Activated CD4-positive, alpha-beta T cell treated with anti-CD3 and anti-CD28 coated beads for 36 hours (primary cell): ENCODE data around the gene RCVRN. TPM values are rescaled to one million over a fixed set of nuclear protein-coding genes. Genes with fewer than 3 reads are reported as not detected.

Source experiments
- ATAC-seq: fragments of 200-7000 bp; cut with Tn5 transposase; one replicate; pipeline ENCODE4 v1.10.0; 2021; ENCODE audit warnings: mild to moderate bottlenecking, moderate library complexity
- CTCF ChIA-PET: fragments of 350-600 bp; sonication (Branson Sonifier 250); formaldehyde crosslinking; loops from one replicate; lab custom pipeline; 2021; ENCODE audit warnings: antibody characterized with exemption; lab: Charles Lee
- POLR2A ChIA-PET: fragments of 350-600 bp; sonication (Branson Sonifier 250); formaldehyde crosslinking; loops from one replicate; lab custom pipeline; 2021; ENCODE audit warnings: antibody characterized with exemption, inconsistent platforms; lab: Charles Lee
- DNase-seq: peaks from one replicate; pipeline ENCODE4 v3.0.0-alpha.2; 2020
- H3K27ac Mint-ChIP-seq: one replicate; pipeline ENCODE4 v1.8.0; 2021; ENCODE audit warnings: mixed read lengths
- H3K27me3 Mint-ChIP-seq: one replicate; pipeline ENCODE4 v1.8.0; 2021; ENCODE audit warnings: mixed read lengths
- H3K36me3 Mint-ChIP-seq: one replicate; pipeline ENCODE4 v1.8.0; 2021; ENCODE audit warnings: low read depth, mixed read lengths
- H3K4me1 Mint-ChIP-seq: one replicate; pipeline ENCODE4 v1.8.0; 2021; ENCODE audit warnings: mixed read lengths
- H3K4me3 Mint-ChIP-seq: one replicate; pipeline ENCODE4 v1.8.0; 2021; ENCODE audit warnings: mild to moderate bottlenecking, moderate library complexity, mixed read lengths
- H3K9me3 Mint-ChIP-seq: one replicate; pipeline ENCODE4 v1.8.0; 2021; ENCODE audit warnings: low read depth, mixed read lengths
- intact Hi-C, 2 experiments: fragments of 100-400 bp; cut with DNase I in 1 of 2; cut with micrococcal nuclease in 1 of 2; formaldehyde crosslinking; loops; one replicate each; pipeline versions ENCODE4 v1.14.2 to v1.15.1; 2022 to 2024; cut with DNase I, micrococcal nuclease
- total RNA-seq, 2 experiments: library from RNA; stranded (reverse); gene quantifications; one replicate each; pipeline ENCODE4 v1.2.3, GENCODE V29; 2021

RCVRN gene
- not detected for total RNA-seq

DNA sequence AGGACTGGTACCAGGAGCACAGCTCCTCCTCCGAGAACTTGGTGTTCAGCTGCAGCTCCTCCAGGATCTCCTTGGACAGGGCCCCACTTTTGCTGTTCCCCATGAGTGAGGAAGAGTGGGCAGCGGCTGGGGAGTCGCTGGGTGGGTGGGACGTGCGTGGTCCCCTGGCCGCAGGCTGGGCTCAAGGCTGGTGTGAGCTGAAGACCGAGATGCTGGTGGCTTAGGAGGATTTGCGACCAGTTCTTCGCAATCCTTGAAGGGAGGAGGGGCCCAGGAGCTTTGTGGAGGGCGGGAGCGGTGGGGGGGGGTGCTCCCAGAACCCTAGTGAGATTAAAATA lies at the start of gene RCVRN:
TSS of gene RCVRN (minus strand) at position 194 of the 338 bp plus-strand sequence. CDS start at position 103, 91 bp downstream.
- Mint-ChIP-seq H3K4me3 (no peak within 1 kb of the TSS), H3K9me3 (no peaks in the 10 kb centered on the region), H3K27ac (no peak within 1 kb of the TSS), H3K27me3 (peaks cover 13% of the 10 kb centered on the region), H3K4me1 (no peaks in the 10 kb centered on the region), H3K36me3 (no peaks in the 10 kb centered on the region)
- intact Hi-C loops, result no loop called here
- POLR2A ChIA-PET, result no interaction called here
- ATAC-seq (no peak), DNase-seq (no peak)
- CTCF ChIA-PET, result no interaction called here

GRCh38 chr17:9953492-9953891 lies 48.4 kb upstream of the RCVRN start:
- intact Hi-C loops, result loop anchor here in 1 of 2 experiments (10.0 kb wide), 1 partner anchor 229 kb away; no protein-coding TSS in a partner anchor
- H3K9me3 Mint-ChIP-seq, result no peaks in the 10 kb centered on the region
- no peak overlapping the region for H3K27ac Mint-ChIP-seq
- ATAC-seq (no peak), DNase-seq (no peak)
- H3K36me3 Mint-ChIP-seq, result no peaks in the 10 kb centered on the region
- H3K4me3 Mint-ChIP-seq, result no peak overlapping the region
- ChIA-PET CTCF (no interaction called here), POLR2A (no interaction called here)
- H3K4me1 Mint-ChIP-seq, result no peaks in the 10 kb centered on the region
- no peaks in the 10 kb centered on the region for H3K27me3 Mint-ChIP-seq

GRCh38 chr17:9951803-9952202 lies 46.7 kb upstream of the RCVRN start:
- H3K27ac Mint-ChIP-seq, result no peak overlapping the region
- DNase-seq (no peak), ATAC-seq (no peak)
- intact Hi-C loops, result loop anchor here in 1 of 2 experiments (10.0 kb wide), 1 partner anchor 227 kb away; no protein-coding TSS in a partner anchor
- H3K36me3 Mint-ChIP-seq, result no peaks in the 10 kb centered on the region
- no peaks in the 10 kb centered on the region for H3K9me3 Mint-ChIP-seq
- POLR2A ChIA-PET, result no interaction called here
- no peak overlapping the region for H3K4me3 Mint-ChIP-seq
- no peaks in the 10 kb centered on the region for H3K27me3 Mint-ChIP-seq
- H3K4me1 Mint-ChIP-seq, result no peaks in the 10 kb centered on the region
- CTCF ChIA-PET, result interaction anchor here (0.6 kb wide), 1 partner anchor 18 kb away, joined by 4 read pairs; no protein-coding TSS in a partner anchor

GRCh38 chr17:9948928-9949327 lies 43.9 kb upstream of the RCVRN start:
- no peak for ATAC-seq
- H3K36me3 Mint-ChIP-seq, result no peaks in the 10 kb centered on the region
- no peaks in the 10 kb centered on the region for H3K27me3 Mint-ChIP-seq
- H3K4me1 Mint-ChIP-seq, result no peaks in the 10 kb centered on the region
- CTCF ChIA-PET, result no interaction called here
- H3K4me3 Mint-ChIP-seq, result no peak overlapping the region
- POLR2A ChIA-PET, result no interaction called here
- no peak overlapping the region for H3K27ac Mint-ChIP-seq
- intact Hi-C loops, result no loop called here
- DNase-seq, result no peak
- no peaks in the 10 kb centered on the region for H3K9me3 Mint-ChIP-seq

GRCh38 chr17:9944704-9945103 lies 39.6 kb upstream of the RCVRN start:
- H3K36me3 Mint-ChIP-seq, result no peaks in the 10 kb centered on the region
- CTCF ChIA-PET, result no interaction called here
- H3K4me1 Mint-ChIP-seq, result no peaks in the 10 kb centered on the region
- no peaks in the 10 kb centered on the region for H3K9me3 Mint-ChIP-seq
- no peak for DNase-seq
- intact Hi-C loops, result no loop called here
- no peak overlapping the region for H3K27ac Mint-ChIP-seq
- no peaks in the 10 kb centered on the region for H3K27me3 Mint-ChIP-seq
- POLR2A ChIA-PET, result no interaction called here
- no peak for ATAC-seq
- no peak overlapping the region for H3K4me3 Mint-ChIP-seq

- ChIA-PET CTCF (no interaction called here), POLR2A (no interaction called here)
- no peak for DNase-seq
- H3K4me3 Mint-ChIP-seq, result no peak overlapping the region
- ATAC-seq, result no peak
- no peak overlapping the region for H3K27ac Mint-ChIP-seq
- no peaks in the 10 kb centered on the region for H3K4me1 Mint-ChIP-seq
- H3K27me3 Mint-ChIP-seq, result no peaks in the 10 kb centered on the region
- H3K36me3 Mint-ChIP-seq, result no peaks in the 10 kb centered on the region
- intact Hi-C loops, result no loop called here
- H3K9me3 Mint-ChIP-seq, result peaks cover 1% of the 10 kb centered on the region
Observed at GRCh38 chr17:9943343-9943742, 38.3 kb upstream of the RCVRN start.

DNA sequence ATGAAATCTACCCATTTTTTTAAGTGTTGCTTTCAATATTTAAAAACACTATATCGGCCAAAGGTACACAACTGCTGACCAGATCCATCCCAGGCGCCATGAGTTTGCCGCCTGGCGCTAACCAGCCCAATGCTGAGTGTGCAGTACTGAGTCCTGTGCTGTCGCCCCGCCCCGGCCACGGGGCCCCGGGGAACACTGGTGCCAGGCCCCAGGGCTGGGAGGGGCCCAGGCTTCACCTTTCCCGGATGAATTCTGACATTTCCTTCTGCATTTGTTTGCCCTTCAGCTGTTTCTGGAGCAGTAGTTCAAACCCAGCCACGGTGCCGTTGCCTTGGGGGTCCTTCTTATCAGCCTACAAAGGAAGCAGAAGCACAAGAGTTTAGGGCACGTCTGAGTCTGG lies 37.8 kb upstream of the RCVRN start:
- H3K4me3 Mint-ChIP-seq, result no peak overlapping the region
- intact Hi-C loops, result no loop called here
- ATAC-seq, result no peak
- ChIA-PET CTCF (interaction anchor here (0.6 kb wide), 1 partner anchor 237 kb away, joined by 3 read pairs; no protein-coding TSS in a partner anchor), POLR2A (no interaction called here)
- H3K27me3 Mint-ChIP-seq, result no peaks in the 10 kb centered on the region
- no peaks in the 10 kb centered on the region for H3K4me1 Mint-ChIP-seq
- peaks cover 2% of the 10 kb centered on the region for H3K9me3 Mint-ChIP-seq
- H3K27ac Mint-ChIP-seq, result no peak overlapping the region
- H3K36me3 Mint-ChIP-seq, result no peaks in the 10 kb centered on the region
- DNase-seq, result no peak

DNA sequence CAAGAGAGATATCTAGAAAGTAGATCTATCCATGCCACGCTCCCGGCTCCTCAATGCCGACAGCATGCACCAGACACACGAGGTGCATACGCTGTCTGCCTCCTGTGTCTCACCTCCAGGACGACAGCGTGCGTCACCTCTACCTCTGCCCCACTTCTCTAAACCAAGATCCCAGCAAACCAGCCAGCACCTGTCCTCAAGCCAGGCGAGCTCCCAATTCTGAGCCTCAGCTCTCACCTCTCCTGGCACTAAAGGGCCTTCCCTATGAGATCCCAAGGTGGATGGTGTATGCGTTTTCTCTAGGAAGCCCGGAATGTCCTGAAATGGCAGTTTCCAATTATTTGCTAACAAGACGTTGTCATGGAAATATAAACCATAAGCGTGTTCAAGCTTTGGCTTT lies 36.2 kb upstream of the RCVRN start:
- DNase-seq (no peak), ATAC-seq (no peak)
- ChIA-PET CTCF (no interaction called here), POLR2A (no interaction called here)
- no peak overlapping the region for H3K4me3 Mint-ChIP-seq
- no peak overlapping the region for H3K27ac Mint-ChIP-seq
- no peaks in the 10 kb centered on the region for H3K27me3 Mint-ChIP-seq
- intact Hi-C loops, result no loop called here
- no peaks in the 10 kb centered on the region for H3K36me3 Mint-ChIP-seq
- peaks cover 2% of the 10 kb centered on the region for H3K9me3 Mint-ChIP-seq
- no peaks in the 10 kb centered on the region for H3K4me1 Mint-ChIP-seq

DNA sequence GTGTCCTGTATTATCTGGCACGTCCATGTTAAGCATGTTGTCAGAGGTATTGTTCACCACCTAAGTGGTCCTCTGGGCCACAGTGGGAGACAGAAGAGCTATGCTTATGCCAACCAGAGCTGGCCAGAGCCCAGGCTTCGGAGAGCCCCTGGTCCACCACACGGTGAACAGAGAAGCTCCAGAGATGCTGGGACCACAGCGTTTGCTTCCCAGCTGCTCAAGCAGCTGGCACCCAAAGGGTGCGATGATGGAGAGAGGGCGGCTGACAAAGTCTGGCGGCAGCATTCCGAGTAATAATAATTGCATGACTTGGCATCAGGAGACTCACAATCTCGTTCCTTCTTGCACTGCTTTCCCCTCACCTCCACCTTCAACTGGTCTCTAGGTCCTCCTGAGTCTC lies 35.8 kb upstream of the RCVRN start:
- ChIA-PET CTCF (no interaction called here), POLR2A (no interaction called here)
- Mint-ChIP-seq H3K9me3 (peaks cover 2% of the 10 kb centered on the region), H3K36me3 (no peaks in the 10 kb centered on the region), H3K4me3 (no peak overlapping the region), H3K27me3 (no peaks in the 10 kb centered on the region), H3K27ac (no peak overlapping the region), H3K4me1 (no peaks in the 10 kb centered on the region)
- ATAC-seq (no peak), DNase-seq (no peak)
- intact Hi-C loops, result no loop called here

DNA sequence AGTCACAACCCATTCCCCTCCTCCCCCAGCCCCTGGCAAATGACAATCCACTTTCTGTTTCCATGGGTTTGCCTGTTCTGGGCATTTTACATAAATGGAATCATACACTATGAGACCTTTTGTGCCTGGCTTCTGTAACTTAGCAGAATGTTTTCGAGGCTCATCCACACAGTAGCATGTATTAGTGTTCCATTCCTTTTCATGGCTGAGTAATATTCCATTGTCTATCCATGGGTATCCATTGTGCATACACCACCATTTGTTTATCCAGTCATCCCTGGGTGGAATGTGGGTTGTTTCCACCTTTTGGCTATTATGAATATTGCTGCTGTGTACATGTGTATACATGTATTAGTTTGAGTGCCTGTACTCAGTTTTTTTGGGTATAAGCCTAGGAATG lies 33.7 kb upstream of the RCVRN start:
- peaks cover 2% of the 10 kb centered on the region for H3K9me3 Mint-ChIP-seq
- H3K27me3 Mint-ChIP-seq, result no peaks in the 10 kb centered on the region
- DNase-seq (no peak), ATAC-seq (no peak)
- H3K4me3 Mint-ChIP-seq, result no peak overlapping the region
- intact Hi-C loops, result no loop called here
- ChIA-PET POLR2A (no interaction called here), CTCF (no interaction called here)
- no peaks in the 10 kb centered on the region for H3K4me1 Mint-ChIP-seq
- no peaks in the 10 kb centered on the region for H3K36me3 Mint-ChIP-seq
- no peak overlapping the region for H3K27ac Mint-ChIP-seq

DNA sequence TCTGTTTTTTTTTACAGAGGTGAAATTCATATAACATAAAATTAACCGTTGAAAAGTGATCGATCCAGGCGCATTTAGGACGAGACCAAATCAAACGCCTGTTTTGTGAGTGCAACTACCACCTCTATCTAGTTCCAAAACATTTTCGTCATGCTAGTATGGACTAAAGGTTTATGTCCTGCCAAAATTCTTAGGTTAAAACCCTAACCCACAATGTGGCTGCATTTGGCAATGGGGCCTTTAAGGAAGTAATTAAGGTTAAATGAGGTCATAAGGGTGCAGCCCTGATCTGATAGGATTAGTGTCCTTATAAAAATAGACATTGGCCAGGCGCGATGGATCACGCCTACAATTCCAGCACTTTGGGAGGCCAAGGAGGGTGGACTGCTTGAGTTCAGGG lies 32.8 kb upstream of the RCVRN start:
- Mint-ChIP-seq H3K9me3 (peaks cover 2% of the 10 kb centered on the region), H3K4me1 (no peaks in the 10 kb centered on the region), H3K27ac (no peak overlapping the region), H3K4me3 (no peak overlapping the region), H3K36me3 (no peaks in the 10 kb centered on the region), H3K27me3 (no peaks in the 10 kb centered on the region)
- ChIA-PET POLR2A (no interaction called here), CTCF (no interaction called here)
- ATAC-seq, result no peak
- DNase-seq, result no peak
- intact Hi-C loops, result no loop called here

- H3K9me3 Mint-ChIP-seq, result peaks cover 2% of the 10 kb centered on the region
- ATAC-seq (no peak), DNase-seq (no peak)
- H3K27ac Mint-ChIP-seq, result no peak overlapping the region
- ChIA-PET POLR2A (no interaction called here), CTCF (no interaction called here)
- H3K4me1 Mint-ChIP-seq, result no peaks in the 10 kb centered on the region
- no peak overlapping the region for H3K4me3 Mint-ChIP-seq
- intact Hi-C loops, result no loop called here
- H3K27me3 Mint-ChIP-seq, result no peaks in the 10 kb centered on the region
- H3K36me3 Mint-ChIP-seq, result no peaks in the 10 kb centered on the region
Observed at GRCh38 chr17:9937241-9937761, 32.2 kb upstream of the RCVRN start.

- peaks cover 2% of the 10 kb centered on the region for H3K9me3 Mint-ChIP-seq
- no peaks in the 10 kb centered on the region for H3K27me3 Mint-ChIP-seq
- H3K4me1 Mint-ChIP-seq, result no peaks in the 10 kb centered on the region
- no peak for ATAC-seq
- ChIA-PET POLR2A (no interaction called here), CTCF (no interaction called here)
- intact Hi-C loops, result no loop called here
- no peak for DNase-seq
- H3K27ac Mint-ChIP-seq, result no peak overlapping the region
- H3K4me3 Mint-ChIP-seq, result no peak overlapping the region
- no peaks in the 10 kb centered on the region for H3K36me3 Mint-ChIP-seq
Observed at GRCh38 chr17:9936095-9936494, 31.0 kb upstream of the RCVRN start.
